IPS DF 4.7 (cell line): ENCODE measurements around the gene KCTD20.

Source experiments
- DNase-seq: peaks from one replicate; pipeline ENCODE4 v3.0.0-alpha.2; 2013; ENCODE audit warnings: low spot score; ENCODE audit errors: extremely low read depth

The KCTD20 gene

GRCh38 chr6:36492092-36492491, 49.3 kb downstream of the KCTD20 start:
- DNase-seq: no peak

- no peak for DNase-seq
Measured at GRCh38 chr6:36492621-36493020, 49.8 kb downstream of the KCTD20 start.

- no peak for DNase-seq
Measured at GRCh38 chr6:36493319-36493718, 50.5 kb downstream of the KCTD20 start.

DNA sequence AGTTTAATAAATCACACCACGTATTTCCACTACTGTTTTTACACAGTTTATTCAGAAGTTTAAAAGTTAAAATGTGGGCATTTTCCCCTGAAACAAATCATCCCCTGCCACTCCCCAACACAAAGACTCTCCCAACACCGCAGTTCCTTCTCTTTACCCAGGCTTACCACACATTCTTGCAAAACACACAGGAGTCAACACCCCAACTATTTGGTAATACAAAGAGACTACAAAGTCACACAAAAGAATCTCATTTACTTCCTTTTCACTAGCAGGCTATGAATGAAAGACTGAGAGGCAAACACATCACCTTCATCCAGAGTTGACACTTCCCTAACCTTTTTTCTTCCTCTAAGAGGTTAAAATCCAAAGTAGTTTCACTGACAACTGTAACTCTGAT, 51.1 kb downstream of the KCTD20 start:
- no peak for DNase-seq

- no peak for DNase-seq
Measured at GRCh38 chr6:36495086-36495485, 52.3 kb downstream of the KCTD20 start.

DNA sequence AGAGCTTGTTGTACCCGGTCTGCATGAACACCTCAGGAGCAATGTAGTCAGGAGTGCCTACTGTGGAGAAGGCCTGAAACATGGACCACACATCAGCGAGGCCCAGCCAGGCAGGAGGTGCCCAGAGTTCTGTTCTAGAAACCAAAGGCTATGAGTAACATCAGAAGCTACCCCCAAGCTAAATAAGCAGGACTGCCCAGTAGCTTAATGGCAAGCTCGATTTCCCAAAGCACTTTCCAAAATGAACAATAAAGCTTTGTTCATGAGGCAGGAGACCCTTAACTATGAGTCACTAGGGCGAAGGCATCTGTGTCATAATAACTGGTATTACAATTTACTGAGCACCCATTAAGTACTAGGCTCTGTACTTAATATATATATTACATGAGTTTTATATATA, 57.1 kb downstream of the KCTD20 start:
- no peak for DNase-seq

DNA sequence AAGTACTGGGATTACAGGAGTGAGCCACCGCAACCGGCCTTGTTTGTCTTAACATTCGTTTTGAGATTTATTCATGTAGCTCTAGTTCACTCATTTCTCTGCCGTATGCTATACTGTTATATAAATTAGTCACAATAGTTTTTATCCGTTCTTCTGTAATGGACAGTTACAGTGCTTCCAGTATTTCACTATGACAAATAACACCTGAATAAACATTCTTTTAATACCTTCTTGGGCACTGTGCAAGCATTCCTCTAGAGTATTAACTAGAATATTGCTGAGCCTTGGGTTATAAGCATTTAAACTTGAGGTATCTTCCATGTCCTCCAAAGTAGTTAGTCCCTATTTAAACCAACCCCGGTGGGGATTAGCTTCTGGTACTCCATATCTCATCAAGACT, 58.9 kb downstream of the KCTD20 start:
- DNase-seq: no peak

GRCh38 chr6:36504181-36504580, 61.4 kb downstream of the KCTD20 start:
- DNase-seq: no peak

- no peak for DNase-seq
Measured at GRCh38 chr6:36504982-36505381, 62.2 kb downstream of the KCTD20 start.

GRCh38 chr6:36505744-36506534, 63.1 kb downstream of the KCTD20 start:
- DNase-seq: no peak

DNA sequence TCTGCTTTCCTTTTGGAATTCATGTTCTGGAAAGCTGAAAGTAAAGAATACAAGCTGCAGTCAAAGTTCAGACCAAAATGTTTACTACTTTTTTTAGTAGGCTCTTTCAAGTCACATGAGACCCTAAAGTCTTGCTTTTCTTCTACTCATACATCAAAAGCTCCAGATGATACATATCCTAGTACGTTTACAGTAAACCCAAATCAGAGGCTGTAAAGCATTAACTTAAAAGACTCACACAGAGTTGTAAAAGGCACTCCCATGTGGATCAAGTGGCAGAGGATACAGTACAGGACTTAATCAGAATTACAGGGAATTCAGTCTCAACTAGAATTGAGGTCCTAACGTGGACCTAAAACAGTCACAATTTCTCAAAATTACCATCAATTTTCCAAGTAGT, 63.8 kb downstream of the KCTD20 start:
- DNase-seq: no peak

DNA sequence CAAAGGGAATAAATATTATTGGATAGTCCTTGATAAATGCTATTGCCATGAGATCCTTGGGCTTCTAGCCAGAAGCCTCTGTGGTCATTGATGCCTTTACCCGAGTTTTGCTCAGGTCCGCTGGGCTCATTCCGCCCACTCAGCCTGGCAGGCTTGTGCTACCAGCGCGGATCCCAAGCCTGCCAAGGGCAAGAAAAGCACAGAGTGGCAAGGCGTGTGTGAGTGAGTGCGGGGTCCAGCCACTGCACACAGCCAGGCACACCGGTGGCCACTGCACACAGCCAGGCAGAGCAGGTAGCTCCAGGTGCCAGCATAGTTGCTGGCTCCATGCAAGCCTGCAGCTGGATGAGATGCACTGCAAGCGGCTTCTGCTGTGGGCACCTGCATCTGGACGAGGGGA, 65.7 kb downstream of the KCTD20 start:
- DNase-seq: no peak

- no peak for DNase-seq
Measured at GRCh38 chr6:36510365-36510764, 67.6 kb downstream of the KCTD20 start.

DNA sequence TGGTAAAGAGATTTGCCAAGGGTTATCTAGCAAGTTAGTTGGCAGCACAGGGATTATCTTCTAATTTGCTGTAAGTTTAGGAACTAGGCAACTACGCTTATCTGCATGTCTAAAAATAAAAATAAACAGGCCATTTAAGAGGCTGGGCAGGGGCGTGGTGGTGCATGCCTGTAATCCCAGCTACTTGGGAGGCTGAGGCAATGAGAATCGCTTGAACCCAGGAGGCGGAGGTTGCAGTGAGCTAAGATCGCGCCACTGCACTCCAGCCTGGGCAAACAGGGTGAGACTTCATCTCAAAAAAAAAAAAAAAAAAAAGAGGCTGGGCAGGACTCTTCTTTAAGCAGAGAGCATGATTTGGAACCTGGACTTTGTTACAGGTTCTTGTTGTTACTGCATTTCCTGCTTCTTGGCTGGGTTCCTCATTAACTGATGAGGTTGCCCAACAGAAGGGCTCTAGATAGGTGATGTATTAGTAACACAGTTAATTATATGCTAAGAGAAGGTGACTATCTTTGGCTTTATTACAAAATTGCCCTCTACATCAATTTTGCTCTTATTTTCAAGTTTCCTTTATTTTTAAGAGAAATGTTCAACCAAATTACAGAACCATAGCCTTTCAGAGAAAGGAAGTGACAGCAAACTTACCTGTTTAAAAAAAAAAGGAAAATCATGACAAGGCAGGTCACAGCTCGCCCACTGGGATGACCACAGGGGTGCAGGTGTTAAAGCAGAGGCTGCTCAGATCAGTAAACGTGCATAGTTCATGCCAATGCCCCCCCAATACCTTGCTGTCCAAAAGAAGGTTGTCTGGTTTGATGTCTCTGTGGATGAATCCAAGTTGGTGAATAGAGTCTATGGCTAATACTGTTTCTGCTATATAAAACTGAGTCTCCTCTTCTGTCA, 72.0 kb downstream of the KCTD20 start:
- no peak for DNase-seq

DNA sequence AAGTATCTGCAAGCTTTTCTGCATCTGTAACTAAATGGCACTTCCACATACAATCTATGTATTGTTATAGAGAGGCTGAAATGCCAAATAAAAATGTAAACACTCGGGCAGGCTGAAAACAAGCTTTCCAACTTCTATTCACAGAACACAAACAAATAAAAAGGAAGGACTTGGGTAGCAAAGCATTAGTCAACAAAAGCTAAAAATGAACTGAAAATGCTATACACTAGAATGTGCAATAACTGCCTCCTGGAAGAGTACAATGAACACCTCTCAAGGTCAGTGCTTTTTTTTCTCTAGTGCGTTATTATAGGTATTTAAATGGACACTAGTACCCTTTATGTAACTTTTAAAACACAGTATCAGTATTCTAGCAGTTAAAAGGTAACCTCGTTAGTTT, 73.0 kb downstream of the KCTD20 start:
- DNase-seq: no peak

GRCh38 chr6:36516559-36516958, 73.8 kb downstream of the KCTD20 start:
- DNase-seq: no peak

GRCh38 chr6:36516988-36517387, 74.2 kb downstream of the KCTD20 start:
- no peak for DNase-seq

GRCh38 chr6:36517408-36517807, 74.6 kb downstream of the KCTD20 start:
- DNase-seq: no peak

GRCh38 chr6:36519352-36519751, 76.6 kb downstream of the KCTD20 start:
- DNase-seq: no peak

DNA sequence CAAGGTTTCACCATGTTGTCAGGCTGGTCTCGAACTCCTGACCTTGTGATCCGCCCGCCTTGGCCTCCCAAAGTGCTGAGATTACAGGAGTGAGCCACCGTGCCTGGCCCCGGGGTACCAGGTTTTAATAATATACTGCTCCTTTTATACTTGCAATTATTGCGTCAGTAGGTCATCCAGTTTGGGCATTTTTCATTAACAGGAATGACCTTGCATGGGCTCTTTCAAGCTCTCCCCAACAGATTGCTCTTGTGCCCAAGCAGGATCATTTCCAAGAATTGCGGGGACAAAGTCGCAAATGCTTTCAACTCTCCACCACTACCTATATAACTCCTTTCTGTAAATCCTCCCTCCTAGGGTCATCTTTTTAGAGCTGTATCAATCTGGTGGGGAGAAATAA, 80.7 kb downstream of the KCTD20 start:
- no peak for DNase-seq

DNA sequence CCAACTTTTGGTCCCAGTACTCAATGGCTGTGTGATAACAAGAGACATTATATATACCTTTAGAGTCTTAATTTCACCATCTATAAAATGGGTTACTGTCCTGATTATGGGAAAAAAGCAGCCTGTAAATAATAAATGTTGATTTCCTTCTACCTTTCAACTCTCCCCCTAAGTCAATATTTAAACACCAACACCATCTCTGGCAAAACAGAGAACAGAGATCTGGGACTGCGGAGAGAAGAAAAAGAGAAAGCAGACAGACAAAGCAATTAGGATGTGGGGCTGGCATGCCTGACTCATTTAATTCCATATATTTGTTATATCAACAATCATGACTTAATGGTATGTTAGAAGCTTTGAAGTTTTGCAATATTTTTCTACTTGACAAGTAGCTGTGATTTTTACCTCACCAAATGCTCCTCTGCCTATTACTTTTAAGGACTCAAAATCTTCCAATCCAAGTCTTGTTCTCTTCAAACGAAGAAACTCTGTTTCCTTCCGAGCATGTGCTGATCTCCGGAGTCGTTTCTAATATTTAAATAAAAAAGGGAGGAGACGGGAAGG, 81.2 kb downstream of the KCTD20 start:
- DNase-seq: no peak

GRCh38 chr6:36524871-36525270, 82.1 kb downstream of the KCTD20 start:
- no peak for DNase-seq
